ENCODE results near the gene HPCAL1. TPM values are rescaled to one million over a fixed set of nuclear protein-coding genes. Genes with fewer than 3 reads are reported as not detected.

HPCAL1 gene
- total RNA-seq, 1 experiment from 2014 or later: 35.1 TPM

- no TSS peak for BruUV-seq (replicated peaks)
- CTCF ChIA-PET: interaction anchor here (1.0 to 2.0 kb wide), 3 partner anchors 12 to 53 kb away, joined by 3 to 21 read pairs (median 7); no protein-coding TSS in a partner anchor
- TF ChIP-seq, protein P1, sequence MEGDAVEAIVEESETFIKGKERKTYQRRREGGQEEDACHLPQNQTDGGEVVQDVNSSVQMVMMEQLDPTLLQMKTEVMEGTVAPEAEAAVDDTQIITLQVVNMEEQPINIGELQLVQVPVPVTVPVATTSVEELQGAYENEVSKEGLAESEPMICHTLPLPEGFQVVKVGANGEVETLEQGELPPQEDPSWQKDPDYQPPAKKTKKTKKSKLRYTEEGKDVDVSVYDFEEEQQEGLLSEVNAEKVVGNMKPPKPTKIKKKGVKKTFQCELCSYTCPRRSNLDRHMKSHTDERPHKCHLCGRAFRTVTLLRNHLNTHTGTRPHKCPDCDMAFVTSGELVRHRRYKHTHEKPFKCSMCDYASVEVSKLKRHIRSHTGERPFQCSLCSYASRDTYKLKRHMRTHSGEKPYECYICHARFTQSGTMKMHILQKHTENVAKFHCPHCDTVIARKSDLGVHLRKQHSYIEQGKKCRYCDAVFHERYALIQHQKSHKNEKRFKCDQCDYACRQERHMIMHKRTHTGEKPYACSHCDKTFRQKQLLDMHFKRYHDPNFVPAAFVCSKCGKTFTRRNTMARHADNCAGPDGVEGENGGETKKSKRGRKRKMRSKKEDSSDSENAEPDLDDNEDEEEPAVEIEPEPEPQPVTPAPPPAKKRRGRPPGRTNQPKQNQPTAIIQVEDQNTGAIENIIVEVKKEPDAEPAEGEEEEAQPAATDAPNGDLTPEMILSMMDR (IDR thresholded peaks at IDR 0.05; ENCODE audit: unreplicated experiment): no peak
- H3K9me3 Mint-ChIP-seq (ENCODE audit: low read depth, unreplicated experiment): no peaks in the 10 kb centered on the region
- peak overlapping the region; percentile 46 for H3K27ac Mint-ChIP-seq (ENCODE audit: unreplicated experiment)
- DNase-seq: peak; percentile 64
- H3K4me3 Mint-ChIP-seq (ENCODE audit: low read depth, unreplicated experiment): peak overlapping the region; percentile 51
- peaks cover 42% of the 10 kb centered on the region for H3K4me1 Mint-ChIP-seq (ENCODE audit: low read depth, unreplicated experiment)
- intact Hi-C loops (cut with micrococcal nuclease; ENCODE audit: unreplicated experiment): loop anchor here (1.0 kb wide), 1 partner anchor 54 kb away; no protein-coding TSS in a partner anchor
- no peaks in the 10 kb centered on the region for H3K27me3 Mint-ChIP-seq (ENCODE audit: unreplicated experiment)
- peaks cover 10% of the 10 kb centered on the region for H3K36me3 Mint-ChIP-seq (ENCODE audit: insufficient read depth, unreplicated experiment)
Measured at GRCh38 chr2:10355471-10356438, 53.1 kb downstream of the HPCAL1 start.

DNA sequence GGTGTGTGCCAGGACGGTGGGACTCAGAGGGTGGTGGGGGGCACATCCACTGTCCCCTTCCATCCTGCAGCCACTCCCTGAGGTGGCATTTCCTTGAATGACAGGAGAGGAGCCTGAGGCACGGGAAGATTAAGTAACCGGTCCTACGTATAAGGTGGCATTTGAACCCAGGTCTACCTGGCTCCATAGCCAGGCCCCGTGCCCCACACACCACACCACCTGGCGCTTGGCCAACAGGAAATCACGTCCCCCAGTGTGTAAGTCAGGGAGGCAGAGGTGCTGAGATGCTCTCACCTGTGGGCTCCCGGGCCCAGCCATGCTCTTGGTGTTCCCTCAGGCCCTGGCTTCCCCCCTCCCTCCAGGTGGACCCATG, 53.7 kb downstream of the HPCAL1 start:
- Mint-ChIP-seq H3K4me1 (ENCODE audit: low read depth, unreplicated experiment) (peaks cover 46% of the 10 kb centered on the region), H3K27me3 (ENCODE audit: unreplicated experiment) (no peaks in the 10 kb centered on the region), H3K9me3 (ENCODE audit: low read depth, unreplicated experiment) (no peaks in the 10 kb centered on the region), H3K36me3 (ENCODE audit: insufficient read depth, unreplicated experiment) (peaks cover 10% of the 10 kb centered on the region), H3K27ac (ENCODE audit: unreplicated experiment) (peak overlapping the region; percentile 46), H3K4me3 (ENCODE audit: low read depth, unreplicated experiment) (peak overlapping the region; percentile 51)
- CTCF ChIA-PET: interaction anchor here (1.0 to 2.0 kb wide), 3 partner anchors 12 to 53 kb away, joined by 3 to 21 read pairs (median 7); no protein-coding TSS in a partner anchor
- intact Hi-C loops (cut with micrococcal nuclease; ENCODE audit: unreplicated experiment): loop anchor here (1.0 kb wide), 1 partner anchor 53 kb away; no protein-coding TSS in a partner anchor
- DNase-seq: peak; percentile 65
- BruUV-seq (replicated peaks): no TSS peak
- TF ChIP-seq, protein P1 (IDR thresholded peaks at IDR 0.05; ENCODE audit: unreplicated experiment): no peak

GRCh38 chr2:10357193-10358169, 54.8 kb downstream of the HPCAL1 start:
- BruUV-seq (replicated peaks): no TSS peak
- no peak for DNase-seq
- no peak overlapping the region for H3K4me3 Mint-ChIP-seq (ENCODE audit: low read depth, unreplicated experiment)
- TF ChIP-seq, protein P1 (IDR thresholded peaks at IDR 0.05; ENCODE audit: unreplicated experiment): no peak
- H3K27me3 Mint-ChIP-seq (ENCODE audit: unreplicated experiment): no peaks in the 10 kb centered on the region
- H3K4me1 Mint-ChIP-seq (ENCODE audit: low read depth, unreplicated experiment): peaks cover 46% of the 10 kb centered on the region
- H3K27ac Mint-ChIP-seq (ENCODE audit: unreplicated experiment): no peak overlapping the region
- peaks cover 11% of the 10 kb centered on the region for H3K36me3 Mint-ChIP-seq (ENCODE audit: insufficient read depth, unreplicated experiment)
- intact Hi-C loops (cut with micrococcal nuclease; ENCODE audit: unreplicated experiment): no loop called here
- CTCF ChIA-PET: interaction anchor here (2.0 kb wide), 1 partner anchor 51 kb away, joined by 21 read pairs; no protein-coding TSS in a partner anchor
- H3K9me3 Mint-ChIP-seq (ENCODE audit: low read depth, unreplicated experiment): no peaks in the 10 kb centered on the region

DNA sequence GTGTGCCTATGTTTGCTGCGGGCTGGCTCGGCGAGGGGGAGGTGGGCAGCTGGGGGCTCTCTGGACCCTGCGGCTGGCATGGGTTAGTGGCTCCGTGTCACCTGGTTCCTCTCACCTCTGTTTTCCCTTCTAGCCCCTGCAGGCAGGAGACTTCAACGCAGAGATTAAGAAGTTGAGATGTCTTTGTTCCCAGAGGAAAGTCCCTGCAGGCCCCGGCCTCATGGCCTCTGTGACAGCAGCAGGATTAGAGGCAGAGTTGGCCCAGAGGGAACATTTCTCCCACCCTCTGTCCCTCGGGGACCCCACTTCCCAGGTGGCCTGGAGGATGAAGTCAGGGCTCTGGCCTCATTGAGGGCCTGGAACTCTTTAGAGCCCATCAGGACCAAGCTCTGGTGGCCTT, 56.5 kb downstream of the HPCAL1 start:
- Mint-ChIP-seq H3K4me1 (ENCODE audit: low read depth, unreplicated experiment) (peaks cover 43% of the 10 kb centered on the region), H3K9me3 (ENCODE audit: low read depth, unreplicated experiment) (no peaks in the 10 kb centered on the region), H3K36me3 (ENCODE audit: insufficient read depth, unreplicated experiment) (peaks cover 14% of the 10 kb centered on the region), H3K27me3 (ENCODE audit: unreplicated experiment) (no peaks in the 10 kb centered on the region), H3K27ac (ENCODE audit: unreplicated experiment) (no peak overlapping the region), H3K4me3 (ENCODE audit: low read depth, unreplicated experiment) (no peak overlapping the region)
- CTCF ChIA-PET: interaction anchor here (1.1 kb wide), 1 partner anchor 48 kb away, joined by 3 read pairs; no protein-coding TSS in a partner anchor
- BruUV-seq (replicated peaks): no TSS peak
- TF ChIP-seq, protein P1 (IDR thresholded peaks at IDR 0.05; ENCODE audit: unreplicated experiment): no peak
- DNase-seq: no peak
- intact Hi-C loops (cut with micrococcal nuclease; ENCODE audit: unreplicated experiment): no loop called here
